IMR-90 (cell line): ENCODE measurements around the gene STOML2. TPM values are rescaled to one million over a fixed set of nuclear protein-coding genes. Genes with fewer than 3 reads are reported as not detected.

ENCODE experiments used
- ATAC-seq: fragments of 200-7000 bp; cut with Tn5 transposase; 2 replicates; pipeline ENCODE4 v1.9.1; 2020; ENCODE audit warnings: low read depth, mild to moderate bottlenecking, moderate library complexity
- BruUV-seq: library from RNA; stranded (reverse); fragments of 400-500 nt; replicated peaks from 2 replicates; lab custom pipeline; 2021; lab: Mats Ljungman, UMichigan
- CTCF ChIA-PET: fragments of 300-600 bp; formaldehyde crosslinking; extraction: SDS; loops from one replicate; lab custom pipeline; 2021; ENCODE audit warnings: antibody characterized with exemption; lab: Yijun Ruan, JAX
- POLR2A ChIA-PET: fragments of 300-600 bp; sonication (Branson Sonifier 250); formaldehyde crosslinking; loops from one replicate; lab custom pipeline; 2022; ENCODE audit warnings: antibody characterized with exemption; ENCODE audit not compliant: unreplicated experiment; lab: Charles Lee
- DNase-seq: peaks from one replicate; pipeline ENCODE4 v3.0.0; 2013
- H2AFZ ChIP-seq: replicated peaks from 2 replicates; pipeline ENCODE3; 2013; ENCODE audit warnings: low read length, mild to moderate bottlenecking; ENCODE audit not compliant: poor library complexity
- H2AK5ac ChIP-seq: 2 replicates; pipeline ENCODE4 v1.6.1; 2013; ENCODE audit warnings: low read depth, low read length, inconsistent platforms
- H2AK9ac ChIP-seq: replicated peaks from 2 replicates; pipeline ENCODE3; 2013; ENCODE audit warnings: mild to moderate bottlenecking, low read depth, low read length, moderate library complexity; ENCODE audit not compliant: poor library complexity
- H2BK120ac ChIP-seq: 2 replicates; pipeline ENCODE4 v1.6.1; 2013; ENCODE audit warnings: low read depth, low read length, inconsistent platforms
- H2BK15ac ChIP-seq: 3 replicates; pipeline ENCODE4 v1.6.1; 2013; ENCODE audit warnings: low read depth, low read length, inconsistent platforms
- H2BK20ac ChIP-seq: 2 replicates; pipeline ENCODE4 v1.6.1; 2013; ENCODE audit warnings: low read depth, mild to moderate bottlenecking, inconsistent platforms, low read length, moderate library complexity
- H2BK5ac ChIP-seq: 2 replicates; pipeline ENCODE4 v1.6.1; 2013; ENCODE audit warnings: mild to moderate bottlenecking, low read depth, low read length, inconsistent platforms; ENCODE audit not compliant: poor library complexity, severe bottlenecking
- H3K14ac ChIP-seq: replicated peaks from 2 replicates; pipeline ENCODE4 v1.6.1; 2013; ENCODE audit warnings: low read depth, low read length, inconsistent platforms
- H3K18ac ChIP-seq: 2 replicates; pipeline ENCODE4 v1.6.1; 2013; ENCODE audit warnings: low read depth, low read length, control low read depth
- H3K23ac ChIP-seq: 2 replicates; pipeline ENCODE4 v1.6.1; 2013; ENCODE audit warnings: low read depth, low read length, inconsistent platforms
- H3K27ac ChIP-seq: 2 replicates; pipeline ENCODE4 v1.5.1; 2013; ENCODE audit warnings: mild to moderate bottlenecking, control low read depth, low read length; ENCODE audit not compliant: insufficient read depth
- H3K27me3 ChIP-seq: 2 replicates; pipeline ENCODE4 v1.6.1; 2013; ENCODE audit warnings: low read length; ENCODE audit not compliant: control insufficient read depth, insufficient read depth
- H3K36me3 ChIP-seq: 2 replicates; pipeline ENCODE4 v1.6.1; 2013; ENCODE audit warnings: low read length, mixed read lengths; ENCODE audit not compliant: control insufficient read depth, insufficient read depth
- H3K4ac ChIP-seq: 2 replicates; pipeline ENCODE4 v1.6.1; 2013; ENCODE audit warnings: low read depth, low read length, inconsistent platforms
- H3K4me1 ChIP-seq: 2 replicates; pipeline ENCODE4 v1.6.1; 2013; ENCODE audit warnings: low read length, mixed read lengths; ENCODE audit not compliant: control insufficient read depth, insufficient read depth
- H3K4me2 ChIP-seq: 2 replicates; pipeline ENCODE4 v1.6.1; 2013; ENCODE audit warnings: low read depth, mild to moderate bottlenecking, control low read depth, low read length, moderate library complexity
- H3K4me3 ChIP-seq: 2 replicates; pipeline ENCODE4 v1.5.1; 2013; ENCODE audit warnings: low read depth, mild to moderate bottlenecking, control low read depth, low read length, moderate library complexity; ENCODE audit not compliant: insufficient read depth
- H3K56ac ChIP-seq: 2 replicates; pipeline ENCODE4 v1.6.1; 2013; ENCODE audit warnings: low read length, inconsistent platforms; ENCODE audit not compliant: insufficient read depth; ENCODE audit errors: extremely low read depth
- H3K79me1 ChIP-seq, 2 experiments: 2 replicates each; pipeline ENCODE4 v1.6.1; 2013; ENCODE audit warnings: low read length in 2 of 2, inconsistent platforms in 1 of 2, low read depth in 1 of 2
- H3K9ac ChIP-seq: 2 replicates; pipeline ENCODE4 v1.6.1; 2013; ENCODE audit warnings: low read depth, low read length, control low read depth
- H3K9me1 ChIP-seq: 2 replicates; pipeline ENCODE4 v1.6.1; 2013; ENCODE audit warnings: low read length, inconsistent platforms; ENCODE audit not compliant: insufficient read depth
- H3K9me3 ChIP-seq: 2 replicates; pipeline ENCODE4 v1.6.1; 2013; ENCODE audit warnings: low read length; ENCODE audit not compliant: control insufficient read depth, insufficient read depth
- H4K20me1 ChIP-seq: 2 replicates; pipeline ENCODE4 v1.6.1; 2013; ENCODE audit warnings: low read length, inconsistent platforms; ENCODE audit not compliant: insufficient read depth
- H4K5ac ChIP-seq: 2 replicates; pipeline ENCODE4 v1.6.1; 2013; ENCODE audit warnings: mild to moderate bottlenecking, low read depth, low read length, control low read depth
- H4K8ac ChIP-seq, 2 experiments: 2 replicates each; pipeline ENCODE4 v1.6.1; 2013; ENCODE audit warnings: low read depth in 2 of 2, low read length in 2 of 2, control low read depth in 1 of 2, inconsistent platforms in 1 of 2
- H4K91ac ChIP-seq: 2 replicates; pipeline ENCODE4 v1.6.1; 2013; ENCODE audit warnings: low read depth, low read length, inconsistent platforms; ENCODE audit not compliant: insufficient read depth
- BHLHE40 ChIP-seq: fragments of 150-350 bp; IDR thresholded peaks from 2 replicates; pipeline ENCODE4 v1.6.1; 2016; ENCODE audit warnings: mild to moderate bottlenecking, low read depth, low read length
- CEBPB ChIP-seq: IDR thresholded peaks from 2 replicates; pipeline ENCODE4 v1.6.1; 2012; ENCODE audit warnings: low read depth, low read length, improper control_type of control experiment
- FOS ChIP-seq: fragments of 150-350 bp; IDR thresholded peaks from 2 replicates; pipeline ENCODE4 v1.6.1; 2016; ENCODE audit warnings: low read depth, low read length
- MAFK ChIP-seq: IDR thresholded peaks from 2 replicates; pipeline ENCODE4 v1.6.1; 2012; ENCODE audit warnings: low read depth, low read length, improper control_type of control experiment
- MAZ ChIP-seq: IDR thresholded peaks from 2 replicates; pipeline ENCODE4 v1.6.1; 2012; ENCODE audit warnings: low read depth, mild to moderate bottlenecking, low read length, improper control_type of control experiment, moderate library complexity, borderline replicate concordance
- MXI1 ChIP-seq: IDR thresholded peaks from 2 replicates; pipeline ENCODE4 v1.6.1; 2012; ENCODE audit warnings: low read depth, mild to moderate bottlenecking, low read length, moderate library complexity, borderline replicate concordance
- NFE2L2 ChIP-seq: fragments of 150-350 bp; IDR thresholded peaks from 2 replicates; pipeline ENCODE4 v1.6.1; 2016; ENCODE audit warnings: low read depth, mild to moderate bottlenecking, low read length
- POLR2A ChIP-seq: IDR thresholded peaks from 2 replicates; pipeline ENCODE4 v1.6.1; 2012; ENCODE audit warnings: mild to moderate bottlenecking, low read depth, low read length
- RFX5 ChIP-seq: IDR thresholded peaks from 2 replicates; pipeline ENCODE4 v1.8.0; 2012; ENCODE audit warnings: low read depth, mild to moderate bottlenecking, low read length, moderate library complexity
- WGBS, 2 experiments: methylation state at CpG; one replicate each; pipeline versions ENCODE4 v1.1.5 to v1.1.7; 2013; ENCODE audit warnings: missing lambda C conversion rate in 2 of 2; ENCODE audit not compliant: insufficient read length in 1 of 2; ENCODE audit errors: extremely low coverage in 2 of 2; 5-methylcytosine and 5-hydroxymethylcytosine counted together
- dilution Hi-C: fragments of 300-500 bp; cut with HindIII; formaldehyde crosslinking; loops from one replicate; pipeline ENCODE4 v1.14.3; 2018; ENCODE audit warnings: low sequenced_read_pairs; ENCODE audit not compliant: unreplicated experiment
- in situ Hi-C: fragments of 300-500 bp; cut with MboI; formaldehyde crosslinking; loops from 3 replicates; pipeline ENCODE4 v1.14.3; 2019; ENCODE audit warnings: low sequenced_read_pairs, inconsistent platforms, mixed read lengths
- intact Hi-C: fragments of 100-400 bp; cut with micrococcal nuclease; formaldehyde crosslinking; loops from 2 replicates; pipeline ENCODE4 v1.10.0; 2022
- polyA plus RNA-seq, 3 experiments: library from polyadenylated mRNA; depleted of rRNA; stranded (reverse); fragments of >200 nt; gene quantifications; 2 replicates each; pipeline ENCODE4 v1.2.3, GENCODE V29; 2012; ENCODE audit warnings: low replicate concordance in 1 of 3
- total RNA-seq: library from RNA; depleted of rRNA; stranded (reverse); fragments of >200 nt; gene quantifications from 2 replicates; pipeline ENCODE4 v1.2.3, GENCODE V29; 2012
- TF ChIP-seq, protein P1 (sequence below): fragments of 150-350 bp; IDR thresholded peaks from 2 replicates; pipeline ENCODE4 v1.6.1; 2016; ENCODE audit warnings: low read depth, mild to moderate bottlenecking, low read length, moderate library complexity, borderline replicate concordance
- TF ChIP-seq, protein P2 (sequence below): fragments of 150-350 bp; IDR thresholded peaks from 2 replicates; pipeline ENCODE4 v1.6.1; 2017; ENCODE audit warnings: mild to moderate bottlenecking, antibody characterized with exemption, low read length, low read depth
- TF ChIP-seq, protein P3 (sequence below): conservative IDR thresholded peaks from 2 replicates; pipeline ENCODE4 v1.5.1; 2012; ENCODE audit warnings: mild to moderate bottlenecking, low read depth, low read length, improper control_type of control experiment

The STOML2 gene
- total and polyA plus RNA-seq, 2 of the 4 experiments (the other 2 are of a cell fraction), result 177 to 250 TPM

DNA sequence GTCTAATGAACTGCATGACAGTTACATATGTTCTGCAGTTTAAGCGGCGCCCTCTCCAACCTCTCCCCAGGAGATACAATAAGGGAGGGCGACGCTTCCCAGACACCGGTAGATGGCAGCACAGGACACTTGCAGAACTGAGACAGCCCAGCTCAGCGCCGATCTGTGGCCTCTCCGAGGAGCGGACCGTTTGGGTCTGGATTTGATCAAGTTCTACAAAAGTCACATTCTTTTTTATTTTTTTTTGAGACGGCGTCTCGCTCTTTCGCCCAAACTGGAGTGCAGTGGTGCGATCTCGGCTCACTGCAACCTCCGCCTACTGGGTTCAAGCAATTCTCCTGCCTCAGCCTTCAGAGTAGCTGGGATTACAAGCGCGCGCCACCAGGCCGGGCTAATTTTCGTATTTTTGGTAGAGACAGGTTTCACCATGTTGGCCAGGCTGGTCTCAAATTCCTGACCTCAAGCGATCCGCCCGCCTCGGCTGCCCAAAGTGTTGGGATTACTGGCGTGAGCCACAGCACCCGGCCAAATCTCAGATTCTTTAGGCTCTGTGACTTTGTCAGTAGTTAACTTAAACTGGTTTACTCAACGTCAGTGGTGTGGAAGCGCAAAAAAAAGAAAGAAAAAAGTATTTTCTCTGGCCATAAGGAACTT is 14.1 kb upstream of the STOML2 start (continued):
- TF ChIP-seq, protein P1, sequence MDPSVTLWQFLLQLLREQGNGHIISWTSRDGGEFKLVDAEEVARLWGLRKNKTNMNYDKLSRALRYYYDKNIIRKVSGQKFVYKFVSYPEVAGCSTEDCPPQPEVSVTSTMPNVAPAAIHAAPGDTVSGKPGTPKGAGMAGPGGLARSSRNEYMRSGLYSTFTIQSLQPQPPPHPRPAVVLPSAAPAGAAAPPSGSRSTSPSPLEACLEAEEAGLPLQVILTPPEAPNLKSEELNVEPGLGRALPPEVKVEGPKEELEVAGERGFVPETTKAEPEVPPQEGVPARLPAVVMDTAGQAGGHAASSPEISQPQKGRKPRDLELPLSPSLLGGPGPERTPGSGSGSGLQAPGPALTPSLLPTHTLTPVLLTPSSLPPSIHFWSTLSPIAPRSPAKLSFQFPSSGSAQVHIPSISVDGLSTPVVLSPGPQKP, result no peak
- TF ChIP-seq MXI1, result no peak

DNA sequence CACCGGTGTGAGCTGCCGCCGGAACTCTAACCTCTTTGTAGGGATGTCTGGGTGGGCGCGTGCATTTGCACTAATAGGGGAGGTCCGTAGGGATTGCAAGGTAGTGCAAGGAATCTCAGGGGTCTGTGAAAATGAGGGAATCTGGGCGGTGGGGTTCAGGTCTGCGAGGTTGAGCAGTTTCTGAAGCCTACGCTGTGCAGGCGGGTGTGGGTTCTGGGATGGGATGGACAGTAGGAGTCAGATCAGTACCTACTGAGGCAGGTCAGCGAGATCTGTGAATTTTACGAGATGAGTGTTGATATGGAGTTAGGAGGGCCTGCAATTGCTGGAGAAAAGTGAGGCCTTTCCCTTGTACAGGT is 13.6 kb upstream of the STOML2 start:
- in situ Hi-C loops, result loop anchor here (5.0 kb wide), 2 partner anchors 361 to 436 kb away; no protein-coding TSS in a partner anchor
- no peak overlapping the region for H3K14ac ChIP-seq
- H3K23ac ChIP-seq, result no peak overlapping the region
- H4K91ac ChIP-seq, result no peak overlapping the region
- H3K4me3 ChIP-seq, result peak overlapping the region; percentile 88
- H2AK9ac ChIP-seq, result no peak overlapping the region
- intact Hi-C loops, result loop anchor here (1.0 to 5.0 kb wide), 7 partner anchors 46 to 486 kb away; partner anchors contain the start of gene UNC13B
- dilution Hi-C loops, result no loop called here
- no peak overlapping the region for H2BK120ac ChIP-seq
- 0% methylated on average over 3 of the region's 12 CpGs; no CpG with 5 or more reads in 1 of the 2 experiments for WGBS, 2 experiments
- no peak overlapping the region for H2BK20ac ChIP-seq
- H3K36me3 ChIP-seq, result no peaks in the 10 kb centered on the region
- peak overlapping the region; percentile 91 for H2AFZ ChIP-seq
- peaks cover 8% of the 10 kb centered on the region; the same call in 1 of the 2 replicates for H4K20me1 ChIP-seq
- CTCF ChIA-PET, result interaction anchor here (1.0 to 1.2 kb wide), 5 partner anchors 139 to 437 kb away, joined by 3 to 6 read pairs (median 4); no protein-coding TSS in a partner anchor
- H3K27ac ChIP-seq, result no peak overlapping the region
- H4K5ac ChIP-seq, result no peak overlapping the region
- H4K8ac ChIP-seq, result no peak overlapping the region
- H3K27me3 ChIP-seq, result peaks cover 3% of the 10 kb centered on the region
- DNase-seq (no peak), ATAC-seq (peak; percentile 0; the same call in 1 of the 2 replicates)
- no peaks in the 10 kb centered on the region for H3K9me3 ChIP-seq
- H3K4me1 ChIP-seq, result peaks cover 16% of the 10 kb centered on the region
- H3K9ac ChIP-seq, result 0 out of 2 replicates have a peak overlapping the region, but pooled peaks have one; percentile 2
- H3K18ac ChIP-seq, result no peak overlapping the region
- H3K79me1 ChIP-seq, result peaks cover 8 to 30% of the 10 kb centered on the region in 2 experiments; a peak in 3 of 4 replicates
- H2AK5ac ChIP-seq, result no peak overlapping the region
- H3K9me1 ChIP-seq, result no peaks in the 10 kb centered on the region; the same call in 1 of the 2 replicates
- no TSS peak for BruUV-seq
- H2BK5ac ChIP-seq, result no peak overlapping the region
- no peak overlapping the region for H3K56ac ChIP-seq
- POLR2A ChIA-PET, result interaction anchor here (0.6 kb wide), 1 partner anchor 143 kb away, joined by 3 read pairs; no protein-coding TSS in a partner anchor
- H3K4ac ChIP-seq, result no peak overlapping the region
- peak overlapping the region; percentile 88 for H3K4me2 ChIP-seq
- no peak overlapping the region for H2BK15ac ChIP-seq
- TF ChIP-seq, protein P2, sequence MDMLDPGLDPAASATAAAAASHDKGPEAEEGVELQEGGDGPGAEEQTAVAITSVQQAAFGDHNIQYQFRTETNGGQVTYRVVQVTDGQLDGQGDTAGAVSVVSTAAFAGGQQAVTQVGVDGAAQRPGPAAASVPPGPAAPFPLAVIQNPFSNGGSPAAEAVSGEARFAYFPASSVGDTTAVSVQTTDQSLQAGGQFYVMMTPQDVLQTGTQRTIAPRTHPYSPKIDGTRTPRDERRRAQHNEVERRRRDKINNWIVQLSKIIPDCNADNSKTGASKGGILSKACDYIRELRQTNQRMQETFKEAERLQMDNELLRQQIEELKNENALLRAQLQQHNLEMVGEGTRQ, result no peak
- TF ChIP-seq NFE2L2 (no peak), FOS (no peak), BHLHE40 (no peak), MAFK (no peak), RFX5 (no peak), CEBPB (no peak), POLR2A (no peak), MAZ (no peak)
- TF ChIP-seq, protein P3, sequence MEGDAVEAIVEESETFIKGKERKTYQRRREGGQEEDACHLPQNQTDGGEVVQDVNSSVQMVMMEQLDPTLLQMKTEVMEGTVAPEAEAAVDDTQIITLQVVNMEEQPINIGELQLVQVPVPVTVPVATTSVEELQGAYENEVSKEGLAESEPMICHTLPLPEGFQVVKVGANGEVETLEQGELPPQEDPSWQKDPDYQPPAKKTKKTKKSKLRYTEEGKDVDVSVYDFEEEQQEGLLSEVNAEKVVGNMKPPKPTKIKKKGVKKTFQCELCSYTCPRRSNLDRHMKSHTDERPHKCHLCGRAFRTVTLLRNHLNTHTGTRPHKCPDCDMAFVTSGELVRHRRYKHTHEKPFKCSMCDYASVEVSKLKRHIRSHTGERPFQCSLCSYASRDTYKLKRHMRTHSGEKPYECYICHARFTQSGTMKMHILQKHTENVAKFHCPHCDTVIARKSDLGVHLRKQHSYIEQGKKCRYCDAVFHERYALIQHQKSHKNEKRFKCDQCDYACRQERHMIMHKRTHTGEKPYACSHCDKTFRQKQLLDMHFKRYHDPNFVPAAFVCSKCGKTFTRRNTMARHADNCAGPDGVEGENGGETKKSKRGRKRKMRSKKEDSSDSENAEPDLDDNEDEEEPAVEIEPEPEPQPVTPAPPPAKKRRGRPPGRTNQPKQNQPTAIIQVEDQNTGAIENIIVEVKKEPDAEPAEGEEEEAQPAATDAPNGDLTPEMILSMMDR, result no peak
